LNCaP clone FGC (cell line): ENCODE data around the gene VIPR1.
"Not testable (repeated sequence)": the region's sequence is repeated elsewhere in the genome, so short reads cannot be mapped to it uniquely, and the experiment has no call there.

Source experiments
- DNase-seq: peaks from one replicate; pipeline ENCODE4 v3.0.0-alpha.2; 2011; ENCODE audit warnings: low read depth
- H3K4me3 ChIP-seq: 2 replicates; pipeline ENCODE4 v1.5.1; 2011; ENCODE audit warnings: mild to moderate bottlenecking, low read depth, low read length, control low read depth
- TF ChIP-seq, protein P1 (sequence below): IDR thresholded peaks from 2 replicates; pipeline ENCODE4 v1.5.1; 2012; ENCODE audit warnings: mild to moderate bottlenecking; ENCODE audit not compliant: control insufficient read depth, insufficient read depth; ENCODE audit errors: extremely low read depth

VIPR1 gene

DNA sequence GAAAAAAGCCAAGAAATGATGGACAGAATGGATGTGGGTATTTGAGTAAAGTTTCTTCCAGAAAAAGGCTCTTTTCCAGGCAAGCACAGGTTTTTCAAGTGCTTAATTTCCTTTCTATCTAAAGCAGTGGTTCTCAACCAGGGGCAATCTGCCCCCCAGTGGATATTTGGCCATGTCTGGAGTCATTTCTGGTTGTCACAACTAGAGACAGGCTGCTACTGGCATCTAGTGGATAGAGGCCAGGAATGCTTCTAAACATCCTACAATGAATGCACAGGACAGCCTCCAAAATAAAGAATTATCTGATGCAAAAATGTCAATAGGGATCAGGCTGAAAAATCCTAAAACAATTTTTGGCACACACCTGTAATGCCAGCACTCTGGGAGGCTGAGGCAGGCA lies 55.4 kb downstream of the VIPR1 start:
- H3K4me3 ChIP-seq, result no peak overlapping the region
- TF ChIP-seq, protein P1, sequence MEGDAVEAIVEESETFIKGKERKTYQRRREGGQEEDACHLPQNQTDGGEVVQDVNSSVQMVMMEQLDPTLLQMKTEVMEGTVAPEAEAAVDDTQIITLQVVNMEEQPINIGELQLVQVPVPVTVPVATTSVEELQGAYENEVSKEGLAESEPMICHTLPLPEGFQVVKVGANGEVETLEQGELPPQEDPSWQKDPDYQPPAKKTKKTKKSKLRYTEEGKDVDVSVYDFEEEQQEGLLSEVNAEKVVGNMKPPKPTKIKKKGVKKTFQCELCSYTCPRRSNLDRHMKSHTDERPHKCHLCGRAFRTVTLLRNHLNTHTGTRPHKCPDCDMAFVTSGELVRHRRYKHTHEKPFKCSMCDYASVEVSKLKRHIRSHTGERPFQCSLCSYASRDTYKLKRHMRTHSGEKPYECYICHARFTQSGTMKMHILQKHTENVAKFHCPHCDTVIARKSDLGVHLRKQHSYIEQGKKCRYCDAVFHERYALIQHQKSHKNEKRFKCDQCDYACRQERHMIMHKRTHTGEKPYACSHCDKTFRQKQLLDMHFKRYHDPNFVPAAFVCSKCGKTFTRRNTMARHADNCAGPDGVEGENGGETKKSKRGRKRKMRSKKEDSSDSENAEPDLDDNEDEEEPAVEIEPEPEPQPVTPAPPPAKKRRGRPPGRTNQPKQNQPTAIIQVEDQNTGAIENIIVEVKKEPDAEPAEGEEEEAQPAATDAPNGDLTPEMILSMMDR, result peak; percentile 54
- no peak for DNase-seq

DNA sequence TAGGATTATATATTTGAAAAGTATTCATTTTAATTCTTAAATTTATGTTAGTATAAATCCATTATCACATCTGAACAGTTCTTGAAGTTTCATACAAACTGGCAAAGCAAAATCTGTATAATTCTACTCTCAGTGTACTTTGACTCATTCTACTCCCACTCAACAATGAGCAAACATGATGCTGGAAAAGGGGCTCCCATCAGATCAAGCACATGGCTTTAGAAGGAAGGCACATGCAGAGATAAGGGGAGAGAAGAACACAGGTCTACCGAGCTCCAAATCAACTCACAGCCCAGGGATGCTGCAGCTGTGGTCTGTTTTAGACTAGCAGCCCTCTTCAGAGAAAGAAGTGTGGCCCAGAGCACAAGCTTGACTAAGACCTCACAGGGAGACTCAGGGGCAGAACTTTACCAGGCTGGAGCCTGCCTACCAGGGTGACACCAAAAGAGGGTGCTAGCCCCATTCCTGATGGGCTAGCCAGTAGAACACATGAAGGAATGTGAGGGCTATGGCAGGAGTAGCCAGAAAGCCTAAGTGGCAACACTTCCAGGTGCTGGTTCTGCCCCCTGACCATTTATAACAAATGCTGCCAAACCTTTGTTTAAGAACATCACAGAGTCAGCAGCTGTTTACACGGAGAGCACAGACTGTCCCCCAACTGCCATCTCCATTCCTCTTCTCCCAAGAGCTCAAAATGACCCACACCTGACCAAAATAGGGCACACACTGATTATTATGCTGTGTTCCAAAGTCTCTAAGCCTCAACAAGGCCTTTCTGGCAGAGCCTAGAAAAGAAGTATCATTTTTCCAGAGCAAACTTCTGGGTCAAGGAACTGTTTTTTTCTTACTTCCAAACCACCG lies 59.8 kb downstream of the VIPR1 start:
- DNase-seq, result peak; percentile 65
- TF ChIP-seq, protein P1, result no peak
- no peak overlapping the region for H3K4me3 ChIP-seq

DNA sequence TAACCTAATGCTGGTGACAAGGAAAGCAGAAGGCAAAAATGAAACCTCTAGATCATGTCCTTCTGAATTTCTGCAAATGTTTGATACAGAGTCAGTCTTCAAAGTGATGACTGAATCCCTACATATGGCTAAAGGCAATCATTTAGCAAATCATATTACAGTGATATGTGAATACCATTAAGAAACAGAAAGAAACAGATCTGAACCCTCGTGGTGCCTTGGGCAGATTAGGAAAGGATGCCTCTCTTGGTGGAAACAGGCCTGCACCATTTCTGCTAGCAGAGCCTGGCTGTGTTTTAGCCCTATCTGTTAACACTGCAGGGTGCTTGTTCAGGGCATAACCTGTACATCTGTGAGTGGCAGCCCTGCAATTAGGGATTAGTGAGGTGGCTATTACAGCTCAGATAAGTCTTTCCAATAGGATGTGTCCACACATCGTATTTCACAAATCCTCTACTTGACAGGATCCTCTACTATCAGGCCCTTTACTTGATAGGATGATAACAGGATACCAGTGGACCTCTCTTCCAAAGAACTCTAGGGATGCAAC lies 67.2 kb downstream of the VIPR1 start:
- H3K4me3 ChIP-seq, result no peak overlapping the region
- DNase-seq, result no peak
- TF ChIP-seq, protein P1, result no peak

DNA sequence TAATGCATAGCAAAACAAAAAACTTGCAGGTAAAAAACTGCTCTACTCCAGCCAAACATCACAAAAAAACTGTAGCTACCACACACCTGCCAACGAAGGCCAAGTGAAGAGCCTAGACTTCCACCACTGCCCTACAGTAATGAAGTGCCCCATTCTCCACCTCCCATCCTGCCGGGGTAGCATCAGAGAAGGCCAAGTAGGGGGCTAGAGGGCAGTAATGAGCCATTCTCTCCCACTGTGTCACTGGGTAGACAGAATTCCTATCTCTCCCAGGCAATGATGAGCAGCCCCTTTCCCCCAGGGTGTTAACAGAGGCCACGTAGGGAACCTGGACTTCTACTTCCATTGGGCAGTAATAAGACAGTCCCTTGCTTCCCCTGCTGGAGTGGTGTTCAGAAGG lies 69.8 kb downstream of the VIPR1 start:
- no peak for DNase-seq
- H3K4me3 ChIP-seq, result no peak overlapping the region
- TF ChIP-seq, protein P1, result peak; percentile 31; the same call in 1 of the 2 replicates

DNA sequence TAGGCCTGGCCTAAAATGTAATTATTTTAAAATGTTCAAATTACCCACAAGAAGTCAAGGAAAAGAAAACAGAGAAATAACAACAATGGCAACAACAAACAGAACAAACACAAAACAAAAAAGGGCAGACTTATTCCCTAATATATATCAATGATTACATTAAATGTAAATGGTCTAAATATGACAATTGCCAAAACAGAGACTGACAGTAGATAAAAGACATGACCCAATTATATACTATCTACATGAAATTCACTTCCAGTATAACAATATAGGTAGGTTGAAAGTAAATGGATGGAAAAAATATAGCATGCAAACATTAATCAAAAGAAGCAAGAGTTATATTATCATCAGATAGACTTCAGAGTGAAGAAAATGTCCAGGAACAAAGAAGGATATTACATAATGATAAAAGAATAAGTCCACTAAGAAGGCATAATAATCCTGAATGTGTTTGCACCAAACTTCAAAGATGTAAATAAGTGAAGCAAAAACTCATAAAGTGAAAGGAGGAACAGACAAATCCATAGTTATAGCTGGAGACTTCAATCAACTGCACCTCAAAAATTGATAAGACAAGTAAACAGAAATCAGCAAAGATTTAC lies 72.8 kb downstream of the VIPR1 start:
- no peak for DNase-seq
- H3K4me3 ChIP-seq, result no peak overlapping the region
- TF ChIP-seq, protein P1, result no peak

DNA sequence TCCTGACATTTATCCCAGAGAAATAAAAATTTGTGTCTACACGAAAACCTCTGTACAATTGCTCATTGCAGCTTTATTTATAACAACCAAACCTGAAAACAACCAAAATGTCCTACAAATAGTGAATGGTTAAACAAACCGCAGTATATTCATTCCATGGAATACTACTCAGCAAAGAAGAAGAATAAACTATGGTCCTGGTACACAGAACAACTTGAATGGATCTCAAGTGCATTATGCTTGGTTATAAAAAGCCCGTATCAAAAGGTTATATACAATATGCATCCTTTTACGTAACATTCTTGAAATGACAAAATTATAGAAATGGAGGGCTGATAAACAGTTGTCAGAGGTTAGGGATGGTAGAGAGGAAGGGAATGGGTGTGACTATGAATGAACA lies 75.6 kb downstream of the VIPR1 start:
- DNase-seq, result no peak
- TF ChIP-seq, protein P1, result no peak

DNA sequence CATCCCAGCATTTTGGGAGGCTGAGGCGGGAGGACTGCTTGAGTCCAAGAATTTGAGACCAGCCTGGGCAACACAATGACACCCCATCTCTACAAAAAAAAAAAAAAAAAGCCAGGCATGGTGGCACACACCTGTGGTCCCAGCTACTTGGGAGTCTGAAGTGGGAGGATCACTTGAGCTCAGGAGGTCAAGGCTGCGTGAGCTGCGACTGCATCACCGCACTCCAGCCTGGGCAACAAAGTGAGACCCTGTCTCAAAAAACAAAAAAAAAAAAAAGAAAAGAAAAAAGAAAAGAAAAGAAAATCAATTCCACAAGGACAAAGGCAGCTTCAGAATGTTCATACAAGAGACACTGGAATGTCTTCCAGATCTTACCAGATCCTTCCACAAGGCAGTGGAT lies 76.9 kb downstream of the VIPR1 start:
- DNase-seq, H3K4me3 ChIP-seq: not testable (repeated sequence)

More for the DNA sequence above, 75.6 kb downstream of the VIPR1 start:
- H3K4me3 ChIP-seq, result no peak overlapping the region
